Panc1 (cell line): ENCODE results near the gene KIAA0232. TPM values are rescaled to one million over a fixed set of nuclear protein-coding genes. Genes with fewer than 3 reads are reported as not detected.

Source experiments
- ATAC-seq: fragments of 200-7000 bp; cut with Tn5 transposase; 2 replicates; pipeline ENCODE4 v1.9.1; 2020; ENCODE audit warnings: mild to moderate bottlenecking, moderate library complexity
- BruUV-seq: library from RNA; stranded (reverse); fragments of 400-500 nt; replicated peaks from 2 replicates; lab custom pipeline; 2021; lab: Mats Ljungman, UMichigan
- CTCF ChIA-PET: fragments of 300-600 bp; sonication (Branson Sonifier 250); formaldehyde crosslinking; loops from one replicate; lab custom pipeline; 2022; ENCODE audit warnings: antibody characterized with exemption; lab: Charles Lee
- POLR2A ChIA-PET: fragments of 300-600 bp; sonication (Branson Sonifier 250); formaldehyde crosslinking; loops from one replicate; lab custom pipeline; 2022; ENCODE audit warnings: antibody characterized with exemption; lab: Charles Lee
- DNase-seq: peaks from one replicate; pipeline ENCODE4 v3.0.0-alpha.2; 2010; ENCODE audit warnings: low read depth, low spot score
- H3K27ac ChIP-seq: 2 replicates; pipeline ENCODE4 v1.5.1; 2011; ENCODE audit warnings: mild to moderate bottlenecking, low read length, inconsistent platforms
- H3K27me3 ChIP-seq: fragments of 200-500 bp; sonication (Bioruptor generic); 2 replicates; pipeline ENCODE4 v1.6.0; 2014; ENCODE audit warnings: low read length, inconsistent platforms; ENCODE audit not compliant: control insufficient read depth, insufficient read depth
- H3K36me3 ChIP-seq: fragments of 200-500 bp; sonication (Bioruptor generic); 2 replicates; pipeline ENCODE4 v1.5.1; 2014; ENCODE audit warnings: inconsistent platforms, mild to moderate bottlenecking, low read length, moderate library complexity; ENCODE audit not compliant: control insufficient read depth, insufficient read depth
- H3K4me1 ChIP-seq: 2 replicates; pipeline ENCODE4 v1.5.1; 2011; ENCODE audit warnings: inconsistent platforms, mild to moderate bottlenecking, low read length, moderate library complexity; ENCODE audit not compliant: control insufficient read depth, insufficient read depth
- H3K4me3 ChIP-seq, 2 experiments: 2 replicates each; pipeline ENCODE4 v1.5.1; 2011 to 2012; ENCODE audit warnings: low read depth in 2 of 2, low read length in 2 of 2, mild to moderate bottlenecking in 2 of 2, inconsistent platforms in 1 of 2, moderate library complexity in 1 of 2
- H3K9me3 ChIP-seq: fragments of 200-500 bp; sonication (Bioruptor generic); 2 replicates; pipeline ENCODE4 v1.5.1; 2014; ENCODE audit warnings: low read depth, mild to moderate bottlenecking, inconsistent platforms, low read length, moderate library complexity; ENCODE audit not compliant: control insufficient read depth, insufficient read depth
- POLR2AphosphoS5 ChIP-seq: IDR thresholded peaks from 2 replicates; pipeline ENCODE4 v1.6.1; 2012; ENCODE audit warnings: mild to moderate bottlenecking, low read depth, low read length, moderate library complexity
- SIN3A ChIP-seq: IDR thresholded peaks from 2 replicates; pipeline ENCODE4 v1.6.1; 2012; ENCODE audit warnings: low read depth, mild to moderate bottlenecking, low read length, moderate library complexity, borderline replicate concordance; ENCODE audit not compliant: insufficient read depth
- TCF7L2 ChIP-seq: IDR thresholded peaks from 2 replicates; pipeline ENCODE4 v1.6.1; 2011; ENCODE audit warnings: mild to moderate bottlenecking, low read depth, low read length, inconsistent platforms
- in situ Hi-C: cut with HindIII; loops from 2 replicates; pipeline ENCODE4 v1.10.0; 2016; ENCODE audit warnings: low sequenced_read_pairs, low pct_unique_long_range_greater_than_20kb
- intact Hi-C: fragments of 100-400 bp; cut with micrococcal nuclease; formaldehyde crosslinking; loops from one replicate; pipeline ENCODE4 v1.10.0; 2022; ENCODE audit not compliant: unreplicated experiment
- total RNA-seq: library from RNA; stranded (reverse); gene quantifications from one replicate; pipeline ENCODE4 v1.2.1, GENCODE V29; 2021; ENCODE audit not compliant: unreplicated experiment
- TF ChIP-seq, protein P1 (sequence below): fragments of 450-650 bp; IDR thresholded peaks from 2 replicates; pipeline ENCODE4 v1.5.1; 2017; ENCODE audit warnings: mild to moderate bottlenecking
- TF ChIP-seq, protein P2 (sequence below), 2 experiments: IDR thresholded peaks; 2 replicates each; pipeline ENCODE4 v1.6.1; 2011 to 2012; ENCODE audit warnings: low read depth in 2 of 2, control low read depth in 1 of 2, low read length in 1 of 2, mild to moderate bottlenecking in 1 of 2, moderate library complexity in 1 of 2; ENCODE audit not compliant: insufficient read depth in 1 of 2

KIAA0232 gene
- total RNA-seq, 1 experiment from 2014 or later: 20.2 TPM

DNA sequence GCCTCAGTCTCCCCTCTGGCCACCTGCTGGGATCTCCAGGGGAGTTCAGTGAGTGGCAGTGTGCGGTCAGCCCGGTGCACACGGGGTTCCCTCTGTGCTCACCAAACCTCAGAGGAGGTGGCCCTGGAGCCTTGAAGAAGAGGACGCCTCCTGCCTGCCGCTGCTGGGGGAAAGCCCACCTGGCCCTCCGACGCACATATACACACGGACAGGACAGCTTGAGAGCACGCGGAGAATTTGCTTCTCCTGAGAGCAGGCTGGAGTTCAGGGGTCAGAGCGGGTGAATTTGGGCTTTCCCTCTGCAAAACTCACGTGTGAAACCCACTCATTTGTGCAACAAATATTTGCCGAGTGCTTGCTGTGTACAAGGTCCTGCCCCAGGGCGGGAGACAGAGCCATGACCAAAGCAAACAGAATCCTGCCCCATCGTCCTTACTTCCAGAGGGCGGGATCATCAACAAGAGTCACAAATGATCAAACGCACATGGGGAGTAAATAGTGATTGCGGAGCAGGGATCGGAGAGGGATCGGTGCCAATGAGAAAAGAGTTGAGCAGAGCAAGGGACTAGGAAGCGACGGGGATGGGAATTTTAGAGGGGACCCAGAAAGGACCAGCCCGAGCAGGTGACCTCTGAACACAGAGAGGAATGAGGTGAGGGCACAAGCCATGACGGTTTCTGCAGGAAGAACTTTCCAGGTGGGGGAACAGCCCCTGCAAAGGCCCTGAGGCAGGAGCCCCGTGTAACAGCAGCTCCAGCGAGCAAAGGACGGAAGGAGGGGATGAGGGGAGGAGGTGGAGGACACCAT is 49.0 kb upstream of the KIAA0232 start:
- POLR2A ChIA-PET: no interaction called here
- Histone ChIP-seq H3K27ac (no peak overlapping the region), H3K36me3 (no peaks in the 10 kb centered on the region), H3K9me3 (no peaks in the 10 kb centered on the region), H3K27me3 (no peaks in the 10 kb centered on the region), H3K4me1 (no peaks in the 10 kb centered on the region; the same call in 1 of the 2 replicates), H3K4me3 (no peak overlapping the region)
- TF ChIP-seq SIN3A (no peak), TCF7L2 (no peak), POLR2AphosphoS5 (no peak)
- TF ChIP-seq, protein P1, sequence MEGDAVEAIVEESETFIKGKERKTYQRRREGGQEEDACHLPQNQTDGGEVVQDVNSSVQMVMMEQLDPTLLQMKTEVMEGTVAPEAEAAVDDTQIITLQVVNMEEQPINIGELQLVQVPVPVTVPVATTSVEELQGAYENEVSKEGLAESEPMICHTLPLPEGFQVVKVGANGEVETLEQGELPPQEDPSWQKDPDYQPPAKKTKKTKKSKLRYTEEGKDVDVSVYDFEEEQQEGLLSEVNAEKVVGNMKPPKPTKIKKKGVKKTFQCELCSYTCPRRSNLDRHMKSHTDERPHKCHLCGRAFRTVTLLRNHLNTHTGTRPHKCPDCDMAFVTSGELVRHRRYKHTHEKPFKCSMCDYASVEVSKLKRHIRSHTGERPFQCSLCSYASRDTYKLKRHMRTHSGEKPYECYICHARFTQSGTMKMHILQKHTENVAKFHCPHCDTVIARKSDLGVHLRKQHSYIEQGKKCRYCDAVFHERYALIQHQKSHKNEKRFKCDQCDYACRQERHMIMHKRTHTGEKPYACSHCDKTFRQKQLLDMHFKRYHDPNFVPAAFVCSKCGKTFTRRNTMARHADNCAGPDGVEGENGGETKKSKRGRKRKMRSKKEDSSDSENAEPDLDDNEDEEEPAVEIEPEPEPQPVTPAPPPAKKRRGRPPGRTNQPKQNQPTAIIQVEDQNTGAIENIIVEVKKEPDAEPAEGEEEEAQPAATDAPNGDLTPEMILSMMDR: no peak
- TF ChIP-seq, protein P2, sequence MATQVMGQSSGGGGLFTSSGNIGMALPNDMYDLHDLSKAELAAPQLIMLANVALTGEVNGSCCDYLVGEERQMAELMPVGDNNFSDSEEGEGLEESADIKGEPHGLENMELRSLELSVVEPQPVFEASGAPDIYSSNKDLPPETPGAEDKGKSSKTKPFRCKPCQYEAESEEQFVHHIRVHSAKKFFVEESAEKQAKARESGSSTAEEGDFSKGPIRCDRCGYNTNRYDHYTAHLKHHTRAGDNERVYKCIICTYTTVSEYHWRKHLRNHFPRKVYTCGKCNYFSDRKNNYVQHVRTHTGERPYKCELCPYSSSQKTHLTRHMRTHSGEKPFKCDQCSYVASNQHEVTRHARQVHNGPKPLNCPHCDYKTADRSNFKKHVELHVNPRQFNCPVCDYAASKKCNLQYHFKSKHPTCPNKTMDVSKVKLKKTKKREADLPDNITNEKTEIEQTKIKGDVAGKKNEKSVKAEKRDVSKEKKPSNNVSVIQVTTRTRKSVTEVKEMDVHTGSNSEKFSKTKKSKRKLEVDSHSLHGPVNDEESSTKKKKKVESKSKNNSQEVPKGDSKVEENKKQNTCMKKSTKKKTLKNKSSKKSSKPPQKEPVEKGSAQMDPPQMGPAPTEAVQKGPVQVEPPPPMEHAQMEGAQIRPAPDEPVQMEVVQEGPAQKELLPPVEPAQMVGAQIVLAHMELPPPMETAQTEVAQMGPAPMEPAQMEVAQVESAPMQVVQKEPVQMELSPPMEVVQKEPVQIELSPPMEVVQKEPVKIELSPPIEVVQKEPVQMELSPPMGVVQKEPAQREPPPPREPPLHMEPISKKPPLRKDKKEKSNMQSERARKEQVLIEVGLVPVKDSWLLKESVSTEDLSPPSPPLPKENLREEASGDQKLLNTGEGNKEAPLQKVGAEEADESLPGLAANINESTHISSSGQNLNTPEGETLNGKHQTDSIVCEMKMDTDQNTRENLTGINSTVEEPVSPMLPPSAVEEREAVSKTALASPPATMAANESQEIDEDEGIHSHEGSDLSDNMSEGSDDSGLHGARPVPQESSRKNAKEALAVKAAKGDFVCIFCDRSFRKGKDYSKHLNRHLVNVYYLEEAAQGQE (IDR thresholded peaks at IDR 0.05; ENCODE audit: insufficient read depth in 1 of 2, low read depth in 2 of 2, low read length in 1 of 2): no peak
- no peak for DNase-seq
- intact Hi-C loops (no loop called here), in situ Hi-C loops (no loop called here)
- CTCF ChIA-PET: no interaction called here
- no TSS peak for BruUV-seq
- ATAC-seq: no peak

DNA sequence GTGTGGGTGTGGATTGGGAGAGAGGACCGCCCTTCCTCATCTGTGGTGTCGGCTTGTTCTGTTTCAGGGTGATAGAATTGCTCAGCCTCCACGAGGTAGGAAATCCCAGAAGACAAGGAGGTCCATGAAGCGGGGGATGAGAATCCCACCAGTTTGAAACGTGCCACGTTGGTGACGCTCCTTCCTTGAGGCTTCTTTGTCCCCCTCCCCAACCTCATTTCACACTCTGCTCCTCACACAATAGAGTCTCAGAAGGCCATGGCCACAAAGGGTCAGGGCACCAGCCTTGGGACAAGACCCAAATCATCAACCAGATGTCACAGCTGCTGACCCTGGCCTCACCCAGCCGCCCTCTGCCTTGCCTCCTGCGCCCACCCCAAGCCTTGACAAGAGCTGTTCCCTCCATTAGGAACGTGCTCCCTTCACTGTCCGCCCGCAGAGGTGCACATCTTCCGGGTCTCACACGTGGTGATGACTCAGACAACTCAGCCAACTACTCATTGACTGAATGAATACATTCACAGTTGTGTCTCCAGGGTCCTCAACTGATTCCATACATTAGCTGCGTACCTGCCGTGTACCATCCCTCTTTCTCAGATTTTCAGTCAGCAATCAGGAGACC is 48.3 kb upstream of the KIAA0232 start:
- no peaks in the 10 kb centered on the region for H3K36me3 ChIP-seq
- no TSS peak for BruUV-seq
- no peaks in the 10 kb centered on the region for H3K9me3 ChIP-seq
- no peak overlapping the region for H3K27ac ChIP-seq
- in situ Hi-C loops: no loop called here
- H3K27me3 ChIP-seq: no peaks in the 10 kb centered on the region
- DNase-seq (no peak), ATAC-seq (no peak)
- TF ChIP-seq, protein P1: no peak
- TF ChIP-seq POLR2AphosphoS5: no peak
- TF ChIP-seq, protein P2 (IDR thresholded peaks at IDR 0.05; ENCODE audit: insufficient read depth in 1 of 2, low read depth in 2 of 2, low read length in 1 of 2): no peak
- intact Hi-C loops: no loop called here
- CTCF ChIA-PET: interaction anchor here (0.6 kb wide), 1 partner anchor 67 kb away, joined by 8 read pairs; no protein-coding TSS in a partner anchor
- H3K4me3 ChIP-seq: no peak overlapping the region
- no peaks in the 10 kb centered on the region; the same call in 1 of the 2 replicates for H3K4me1 ChIP-seq
- POLR2A ChIA-PET: no interaction called here
